Lower leg skin (tissue), 3 donors: ENCODE results near the gene TFEB.

ENCODE experiments used
- CTCF ChIP-seq, 3 donors: fragments of 450-650 bp; IDR thresholded peaks; one replicate each; pipeline ENCODE4 v1.5.1; 2016; ENCODE audit warnings: antibody characterized with exemption in 3 of 3, mild to moderate bottlenecking in 3 of 3, moderate library complexity in 2 of 3
- POLR2A ChIP-seq, 2 donors: fragments of 450-650 bp; IDR thresholded peaks; one replicate each; pipeline ENCODE4 v1.6.1; 2016 to 2017; ENCODE audit warnings: antibody characterized with exemption in 2 of 2, mild to moderate bottlenecking in 1 of 2, moderate library complexity in 1 of 2

- no peak for TF ChIP-seq CTCF (IDR thresholded peaks at IDR 0.05)
- TF ChIP-seq POLR2A (IDR thresholded peaks at IDR 0.05) = no peak
Observed at GRCh38 chr6:41737591-41738130, 2.3 kb upstream of the TFEB start.
